ENCODE data around the gene GLYR1. TPM values are rescaled to one million over a fixed set of nuclear protein-coding genes. Genes with fewer than 3 reads are reported as not detected.

The GLYR1 gene
- total and polyA plus RNA-seq, 2 donors (not counting 3 experiments of a cell fraction or from before 2014, with no cell fraction given) = 47.9 to 107 TPM

GRCh38 chr16:4868026-4868425 is 20.9 kb upstream of the GLYR1 start:
- H3K4me2 ChIP-seq (ENCODE audit: insufficient read depth, low read length) = no peak overlapping the region
- H4K20me1 ChIP-seq (replicated peaks; ENCODE audit: control insufficient read depth, extremely low read depth, insufficient read depth, low read length) = no peaks in the 10 kb centered on the region
- no peaks in the 10 kb centered on the region for H3K9me1 ChIP-seq (replicated peaks; ENCODE audit: control insufficient read depth, extremely low read depth, insufficient read depth, low read length)
- no peak overlapping the region for H3K9ac ChIP-seq (replicated peaks; ENCODE audit: extremely low read depth, insufficient read depth, low read length)
- no peak overlapping the region for H2AFZ ChIP-seq (ENCODE audit: low read depth, low read length)
- H3K9me3 ChIP-seq (replicated peaks; ENCODE audit: control insufficient read depth, insufficient read depth, low read length) = no peaks in the 10 kb centered on the region
- peaks cover 62% of the 10 kb centered on the region for H3K79me2 ChIP-seq (ENCODE audit: control insufficient read depth, insufficient read depth, low read length)
- CTCF ChIA-PET = no interaction called here
- no peaks in the 10 kb centered on the region for H3K27me3 ChIP-seq (ENCODE audit: control insufficient read depth in 2 of 2, insufficient read depth in 2 of 2, low read length in 2 of 2)
- H3K36me3 ChIP-seq (ENCODE audit: control insufficient read depth in 2 of 2, extremely low read depth in 1 of 2, insufficient read depth in 2 of 2, low read length in 2 of 2) = peaks cover 7 to 27% of the 10 kb centered on the region in 2 experiments
- dilution Hi-C loops (cut with MboI; ENCODE audit: extremely low pct_ligation_motif_present, low sequenced_read_pairs) (no loop called here), intact Hi-C loops (cut with micrococcal nuclease) (no loop called here)
- H3K4me1 ChIP-seq (ENCODE audit: control insufficient read depth, extremely low read depth, insufficient read depth, low read length) = no peaks in the 10 kb centered on the region
- TF ChIP-seq FOS (IDR thresholded peaks at IDR 0.05; ENCODE audit: borderline replicate concordance, insufficient read depth, low read length) (no peak), JUN (IDR thresholded peaks at IDR 0.05; ENCODE audit: borderline replicate concordance, insufficient read depth, insufficient read length, low read depth) (no peak), CTCF (IDR thresholded peaks at IDR 0.05; ENCODE audit: extremely low read depth in 1 of 2, insufficient read depth in 1 of 2, low read depth in 1 of 2, low read length in 2 of 2) (no peak), MAX (IDR thresholded peaks at IDR 0.05; ENCODE audit: insufficient read depth, insufficient read length) (no peak), GATA2 (IDR thresholded peaks at IDR 0.05; ENCODE audit: insufficient read depth, insufficient read length, low read depth, low read length) (no peak), POLR2A (IDR thresholded peaks at IDR 0.05; ENCODE audit: low read depth, low read length) (no peak), MYC (IDR thresholded peaks at IDR 0.05; ENCODE audit: low read depth, low read length) (no peak), EZH2 (IDR thresholded peaks at IDR 0.05; ENCODE audit: borderline replicate concordance, low read depth, low read length, severe bottlenecking) (no peak), POLR2AphosphoS5 (IDR thresholded peaks at IDR 0.05; ENCODE audit: insufficient read depth, low read depth, low read length) (no peak)
- FAIRE-seq (no peak), DNase-seq (ENCODE audit: low read depth, low spot score) (no peak)
- H3K4me3 ChIP-seq (replicated peaks in 1 of 3; ENCODE audit: insufficient read depth in 1 of 3, low read depth in 1 of 3, low read length in 3 of 3) = no peak overlapping the region
- BruUV-seq (replicated peaks) = no TSS peak
- no peak overlapping the region for H3K27ac ChIP-seq (ENCODE audit: insufficient read depth, low read depth, low read length)
- POLR2A ChIA-PET = no interaction called here

Measured in endothelial cell of umbilical vein (primary cell).